ENCODE data around the gene IDS. TPM values are rescaled to one million over a fixed set of nuclear protein-coding genes. Genes with fewer than 3 reads are reported as not detected.

Gene IDS
- total and polyA plus RNA-seq, 2 of the 8 experiments (the other 6 are each of a cell fraction or from before 2014, with no cell fraction given) = 19.9 to 20.7 TPM

- H3K4ac ChIP-seq (replicated peaks; ENCODE audit: insufficient read length, low read depth, low read length) = no peak overlapping the region
- TF ChIP-seq POU5F1 (IDR thresholded peaks at IDR 0.05; ENCODE audit: low read depth, low read length) (no peak), CBX5 (IDR thresholded peaks at IDR 0.05; ENCODE audit: low read depth, low read length) (no peak)
- H3K14ac ChIP-seq (ENCODE audit: insufficient read length) = no peak overlapping the region
- no peak overlapping the region for H2BK12ac ChIP-seq (ENCODE audit: low read depth, low read length)
- H3K27me3 ChIP-seq (replicated peaks in 1 of 4; ENCODE audit: control insufficient read depth in 3 of 4, extremely low read depth in 1 of 4, insufficient read depth in 3 of 4, low read length in 3 of 4) = no peaks in the 10 kb centered on the region
- POLR2A ChIA-PET (ENCODE audit: partially characterized antibody) = no interaction called here
- no peak for FAIRE-seq
- H2BK5ac ChIP-seq (ENCODE audit: low read depth, low read length) = no peak overlapping the region
- no peak overlapping the region for H3K9ac ChIP-seq (replicated peaks in 1 of 4; ENCODE audit: extremely low read depth in 1 of 4, low read depth in 3 of 4, low read length in 3 of 4)
- no peak overlapping the region for H3K27ac ChIP-seq (ENCODE audit: low read depth, low read length)
- 100% methylated on average over 2 of the region's 2 CpGs; no CpG with 5 or more reads in 1 of the 2 experiments for WGBS, 2 experiments (ENCODE audit: extremely low coverage in 1 of 2, insufficient coverage in 1 of 2, insufficient read length in 1 of 2, insufficient replicate concordance in 2 of 2, low coverage in 1 of 2, low lambda C conversion rate in 2 of 2, missing lambda C conversion rate in 1 of 2)
- no peak overlapping the region for H4K91ac ChIP-seq (replicated peaks; ENCODE audit: insufficient read length, low read length)
- H2AFZ ChIP-seq (ENCODE audit: low read length) = no peak overlapping the region
- no peak overlapping the region for H2BK120ac ChIP-seq (replicated peaks; ENCODE audit: low read depth, low read length)
- H3K4me2 ChIP-seq (ENCODE audit: insufficient read depth in 1 of 2, low read depth in 2 of 2, low read length in 2 of 2) = no peak overlapping the region
- no peaks in the 10 kb centered on the region for H4K20me1 ChIP-seq (replicated peaks in 1 of 2; ENCODE audit: control insufficient read depth in 1 of 2, insufficient read depth in 2 of 2, low read length in 2 of 2)
- H3K23me2 ChIP-seq (ENCODE audit: low read depth, low read length) = peaks cover 1% of the 10 kb centered on the region; the same call in 1 of the 2 replicates
- no peaks in the 10 kb centered on the region for H3K9me3 ChIP-seq (ENCODE audit: insufficient read depth in 2 of 2, low read depth in 1 of 2, low read length in 1 of 2)
- no peak overlapping the region for H2BK20ac ChIP-seq (ENCODE audit: low read length)
- H3K56ac ChIP-seq (replicated peaks; ENCODE audit: insufficient read length, low read depth, low read length) = no peak overlapping the region
- H2BK15ac ChIP-seq (ENCODE audit: low read length) = no peak overlapping the region
- CTCF ChIA-PET (ENCODE audit: partially characterized antibody) = interaction anchor here (0.9 to 2.9 kb wide), 2 partner anchors 10 to 19 kb away, joined by 4 to 12 read pairs; no protein-coding TSS in a partner anchor
- no peak overlapping the region for H3K4me3 ChIP-seq (ENCODE audit: extremely low read depth in 1 of 4, insufficient read depth in 2 of 4, low read depth in 3 of 4, low read length in 4 of 4)
- H3K23ac ChIP-seq (ENCODE audit: insufficient read length) = no peak overlapping the region
- no peaks in the 10 kb centered on the region for H3K4me1 ChIP-seq (replicated peaks in 1 of 4; ENCODE audit: control insufficient read depth in 3 of 4, insufficient read depth in 4 of 4, low read length in 3 of 4)
- H3K79me2 ChIP-seq (ENCODE audit: control insufficient read depth in 1 of 2, insufficient read depth in 2 of 2, low read length in 2 of 2) = no peaks in the 10 kb centered on the region
- H4K5ac ChIP-seq (ENCODE audit: insufficient read length, low read depth, low read length) = no peak overlapping the region
- H3K79me1 ChIP-seq (ENCODE audit: low read depth, low read length) = no peaks in the 10 kb centered on the region
- no peak overlapping the region for H2AK5ac ChIP-seq (ENCODE audit: low read depth, low read length)
- no peak overlapping the region for H4K8ac ChIP-seq (ENCODE audit: extremely low read depth, insufficient read depth, low read length)
- no peak for DNase-seq (ENCODE audit: low read depth in 1 of 2, low spot score in 2 of 2)
- no peaks in the 10 kb centered on the region for H3K36me3 ChIP-seq (ENCODE audit: control insufficient read depth in 2 of 4, insufficient read depth in 4 of 4, low read length in 3 of 4)
- no peak overlapping the region for H3K18ac ChIP-seq (ENCODE audit: extremely low read depth, low read length)
Measured at GRCh38 chrX:149531599-149531998, 26.5 kb upstream of the IDS start.

Measured in H1 (cell line).